ENCODE results near the gene EIF5AL1.

EIF5AL1 gene

GRCh38 chr10:79487296-79488194 lies 24.8 kb upstream of the EIF5AL1 start:
- TF ChIP-seq CTCF (conservative IDR thresholded peaks at IDR 0.05; ENCODE audit: low read depth, low read length) = peak; percentile 82
- peak; percentile 51 for DNase-seq (ENCODE audit: low read depth)
- no peak overlapping the region for H3K4me3 ChIP-seq (ENCODE audit: low read length)

DNA sequence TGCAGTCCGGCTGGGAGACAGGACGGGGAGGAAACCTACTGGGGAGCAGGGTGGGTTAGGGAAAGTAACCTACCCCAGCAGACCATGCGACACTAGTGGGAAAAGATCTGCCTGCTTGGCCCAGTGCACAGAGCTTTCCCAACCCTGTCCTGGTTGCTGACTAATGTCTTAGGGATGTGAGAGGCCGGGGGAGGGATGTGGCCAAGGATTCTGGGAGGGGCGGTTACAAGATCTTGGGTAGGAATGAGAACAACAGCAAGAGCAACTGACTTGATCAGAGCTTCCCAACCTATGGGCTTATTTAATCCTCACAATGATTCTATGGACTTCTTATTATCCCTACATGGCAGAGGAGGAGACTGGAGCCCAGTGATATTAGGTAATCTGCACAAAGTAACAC lies 24.0 kb upstream of the EIF5AL1 start:
- peak; percentile 76 for DNase-seq (ENCODE audit: low read depth)
- no peak overlapping the region for H3K4me3 ChIP-seq (ENCODE audit: low read length)
- TF ChIP-seq CTCF (conservative IDR thresholded peaks at IDR 0.05; ENCODE audit: low read depth, low read length) = no peak

- H3K4me3 ChIP-seq (ENCODE audit: low read length) = no peak overlapping the region
- DNase-seq (ENCODE audit: low read depth) = peak; percentile 34
- TF ChIP-seq CTCF (conservative IDR thresholded peaks at IDR 0.05; ENCODE audit: low read depth, low read length) = no peak
Observed at GRCh38 chr10:79488870-79489269, 23.5 kb upstream of the EIF5AL1 start.

GRCh38 chr10:79490400-79491142 lies 21.8 kb upstream of the EIF5AL1 start:
- no peak for TF ChIP-seq CTCF (conservative IDR thresholded peaks at IDR 0.05; ENCODE audit: low read depth, low read length)
- H3K4me3 ChIP-seq (ENCODE audit: low read length) = no peak overlapping the region
- no peak for DNase-seq (ENCODE audit: low read depth)

- no peak overlapping the region for H3K4me3 ChIP-seq (ENCODE audit: low read length)
- no peak for TF ChIP-seq CTCF (conservative IDR thresholded peaks at IDR 0.05; ENCODE audit: low read depth, low read length)
- DNase-seq (ENCODE audit: low read depth) = no peak
Observed at GRCh38 chr10:79491143-79491835, 21.0 kb upstream of the EIF5AL1 start.

DNA sequence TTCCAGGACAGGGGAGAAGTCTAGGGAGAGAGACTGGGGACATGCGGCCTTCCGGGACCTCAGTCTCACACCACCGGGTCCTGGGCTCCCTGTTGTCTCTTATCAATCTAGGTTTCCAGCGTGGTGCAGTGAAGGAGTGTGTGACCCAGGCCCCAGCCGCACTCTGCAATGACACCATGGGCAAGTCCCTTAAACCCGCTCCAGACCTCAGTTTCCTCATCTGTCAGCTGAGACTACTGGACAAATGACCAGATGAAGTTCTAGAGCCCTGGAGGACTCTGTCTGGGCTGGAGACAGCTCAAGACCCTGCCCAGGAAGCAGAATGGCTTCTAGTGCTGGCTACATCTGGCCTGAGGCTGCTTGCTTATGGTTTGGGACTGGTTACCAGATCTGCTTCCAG lies 20.1 kb upstream of the EIF5AL1 start:
- TF ChIP-seq CTCF (conservative IDR thresholded peaks at IDR 0.05; ENCODE audit: low read depth, low read length) = no peak
- H3K4me3 ChIP-seq (ENCODE audit: low read length) = no peak overlapping the region
- DNase-seq (ENCODE audit: low read depth) = no peak

All from retinal pigment epithelial cell (primary cell).